Inflammatory macrophage treated with lipopolysaccharide for 4 hours (primary cell): ENCODE results near the gene KTN1.
A peak's percentile ranks its signal among the peaks of the same experiment; 100 is the strongest.

Source experiments
- DNase-seq: peaks from one replicate; pipeline ENCODE4 v3.0.0-alpha.2; 2020

The KTN1 gene

DNA sequence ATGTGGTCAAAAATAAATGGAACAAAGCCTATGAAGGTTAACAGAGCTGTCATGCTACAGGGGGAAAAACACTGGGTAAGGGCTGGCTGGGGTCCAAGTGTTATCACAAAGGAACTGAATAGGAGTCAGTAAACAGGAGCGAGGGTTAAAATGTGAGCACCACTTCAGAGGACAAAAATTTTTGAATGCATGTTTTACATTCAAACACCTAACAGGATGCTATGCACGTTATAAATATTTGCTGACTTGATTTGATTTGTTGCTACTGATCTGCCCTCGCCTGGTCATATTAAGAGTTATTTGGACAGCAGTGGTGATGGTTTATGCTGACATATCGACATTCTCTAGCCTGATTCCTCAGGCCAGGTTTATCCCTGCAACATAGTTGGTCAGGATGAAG is 7.4 kb upstream of the KTN1 start:
- no peak for DNase-seq

DNA sequence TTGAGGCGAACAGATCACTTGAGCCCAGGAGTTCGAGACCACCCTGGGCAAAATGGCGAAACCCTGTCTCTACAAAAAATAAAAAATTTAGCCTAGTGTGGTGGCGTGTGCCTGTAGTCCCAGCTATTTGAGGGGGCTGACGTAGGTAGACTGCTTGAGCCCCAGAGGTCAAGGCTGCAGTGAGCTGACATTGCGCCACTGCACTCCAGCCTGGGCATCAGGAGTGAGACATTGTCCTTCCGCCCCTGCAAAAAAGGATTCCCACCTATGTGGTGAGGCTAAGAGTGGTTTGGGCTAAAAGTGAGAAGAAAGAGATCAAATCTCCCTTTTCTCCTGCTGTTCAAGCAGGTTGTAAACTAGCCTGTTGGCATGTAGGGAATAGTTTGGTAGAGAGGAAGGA is 5.0 kb upstream of the KTN1 start:
- no peak for DNase-seq

DNA sequence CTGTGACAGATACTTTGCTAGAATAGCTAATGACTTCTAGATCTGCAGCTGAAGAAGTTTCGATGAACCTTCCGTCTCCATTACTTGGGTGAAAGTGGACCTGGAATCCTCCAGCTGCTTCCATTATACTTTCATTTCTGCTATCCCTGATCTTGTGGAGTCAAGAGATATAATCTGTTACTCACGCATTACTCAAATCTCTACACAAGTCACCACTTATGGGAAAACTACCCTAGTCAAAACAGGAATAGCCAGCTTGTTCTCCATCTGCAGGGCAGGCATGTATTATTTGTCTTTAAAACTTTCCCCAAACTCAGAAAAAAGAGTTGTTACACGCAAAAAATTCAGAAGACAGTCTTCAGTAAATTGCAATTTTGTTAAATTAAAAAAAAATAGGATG is 2.8 kb upstream of the KTN1 start:
- DNase-seq, result no peak

DNA sequence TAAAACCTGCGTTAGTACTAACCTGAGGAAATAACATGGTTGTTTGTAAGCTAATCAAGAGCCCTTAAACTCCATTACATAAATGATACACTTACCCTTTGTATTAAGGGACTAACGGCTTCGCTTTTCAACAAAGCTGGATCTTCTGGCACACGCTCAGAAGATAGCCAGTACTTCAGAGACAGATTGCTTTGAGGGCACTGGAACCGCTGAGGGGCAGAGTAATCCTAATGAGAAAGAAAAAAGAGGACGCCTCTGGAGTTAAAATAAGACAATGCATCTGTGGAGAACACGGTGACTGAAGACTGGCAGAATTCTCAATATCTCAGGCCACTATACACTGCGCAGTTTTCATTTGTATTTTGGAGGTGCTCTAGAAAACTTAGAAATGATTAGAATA is 1.5 kb upstream of the KTN1 start:
- no peak for DNase-seq

DNA sequence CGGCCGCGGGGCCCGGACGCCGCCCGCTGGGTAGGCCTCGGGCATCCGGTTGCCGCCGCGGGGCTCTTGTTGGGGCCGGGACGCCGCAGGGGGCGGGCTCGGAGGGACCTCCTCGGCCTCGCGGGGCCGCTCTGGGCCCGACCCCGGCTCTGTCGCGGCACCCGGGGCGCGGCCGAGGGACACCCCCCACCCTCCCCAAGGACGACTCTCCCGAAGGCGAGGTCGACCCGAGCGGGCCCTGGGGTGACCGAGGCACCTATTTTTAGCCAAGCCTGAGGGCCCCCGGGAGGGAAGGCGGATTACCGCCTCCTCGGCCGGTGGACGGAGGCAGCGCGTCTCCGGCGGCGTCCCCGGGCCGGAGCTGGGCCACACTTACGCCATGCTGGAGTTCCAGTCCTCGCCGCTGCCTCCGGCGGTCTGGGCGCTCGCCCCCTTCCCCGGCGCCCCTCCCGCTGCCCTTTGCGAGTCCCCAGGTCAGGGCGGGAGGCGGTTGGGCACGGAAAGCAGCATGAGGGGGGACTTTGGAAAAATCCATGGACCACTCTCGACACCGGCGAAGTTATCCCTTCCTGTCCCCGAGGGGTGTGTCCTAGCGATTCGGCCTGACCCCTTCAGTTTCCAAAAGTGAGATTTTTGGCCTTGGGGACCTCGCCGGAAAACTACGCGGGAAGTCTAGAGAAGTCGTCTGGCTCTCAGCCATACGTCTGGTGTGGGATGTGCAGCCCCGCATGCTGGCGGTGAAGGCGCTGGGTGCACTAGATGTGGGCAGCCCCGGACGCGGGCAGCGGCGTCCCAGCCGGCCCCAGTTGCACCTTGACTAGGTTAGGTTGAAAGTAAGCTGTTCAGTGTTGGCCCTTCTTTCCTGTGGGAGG is 699 bp downstream of the KTN1 start:
- DNase-seq, result peak; percentile 42

DNA sequence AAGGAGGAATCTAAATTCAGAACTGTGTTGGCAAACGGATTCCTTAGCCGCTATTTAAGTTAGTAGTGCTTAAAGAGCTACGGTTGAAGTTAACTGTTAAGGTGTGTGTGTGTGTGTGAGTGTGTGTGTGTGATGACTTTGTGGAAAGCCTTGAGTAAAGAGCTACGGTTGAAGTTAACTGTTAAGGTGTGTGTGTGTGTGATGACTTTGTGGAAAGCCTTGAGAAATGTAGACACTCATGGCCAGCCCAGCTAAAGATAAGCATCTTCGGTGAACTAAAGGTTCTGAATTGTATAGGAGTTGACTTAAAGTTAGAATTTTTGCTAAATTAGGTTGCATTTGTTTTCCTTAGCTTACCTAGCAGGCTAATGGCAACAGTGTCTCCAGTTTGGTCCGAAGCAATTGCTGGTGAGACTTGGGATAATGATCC is 1.4 kb downstream of the KTN1 start:
- no peak for DNase-seq

DNA sequence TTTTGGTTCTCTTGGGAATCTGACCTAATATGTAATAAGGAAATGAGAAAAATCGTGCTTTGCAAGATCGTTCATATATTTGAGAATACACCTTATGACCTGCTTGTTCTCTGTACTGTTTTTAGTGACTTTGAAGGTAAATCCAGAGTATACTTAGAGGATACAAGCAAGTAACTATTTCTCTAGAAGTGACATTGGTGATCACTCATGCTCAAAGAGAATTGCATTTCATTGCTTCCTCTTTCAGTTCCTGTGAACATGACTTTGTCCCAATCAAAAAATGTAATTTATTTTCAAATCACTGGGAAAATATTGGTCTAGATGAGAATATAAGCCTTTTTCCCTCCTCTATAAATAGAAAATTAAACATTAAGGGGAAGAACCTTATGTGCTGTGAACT is 2.7 kb downstream of the KTN1 start:
- peak; percentile 65 for DNase-seq

DNA sequence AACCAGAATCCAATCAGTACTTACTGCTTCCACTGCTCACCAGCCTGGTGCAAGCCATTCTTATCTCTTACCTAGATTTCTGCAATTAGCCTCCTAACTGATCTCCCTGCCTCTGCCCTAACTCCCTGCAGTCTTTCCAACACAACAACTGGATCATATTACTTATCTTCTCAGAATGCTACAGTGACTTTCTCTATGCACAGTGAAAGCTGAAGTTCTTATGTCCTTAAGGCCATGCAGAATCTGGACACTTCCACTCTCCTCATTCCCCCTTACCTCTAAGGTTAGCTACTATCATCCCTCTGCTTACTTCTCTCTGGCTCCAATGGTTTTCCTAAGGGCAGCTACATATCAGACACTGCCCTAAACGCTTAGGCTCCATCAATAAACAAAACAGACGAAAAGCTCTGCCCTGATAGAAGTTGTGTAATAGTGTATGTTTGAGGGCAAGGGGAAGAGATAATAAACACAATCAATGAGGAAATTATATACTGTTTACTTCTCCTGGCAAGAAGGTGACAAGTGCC is 4.0 kb downstream of the KTN1 start:
- DNase-seq, result no peak

DNA sequence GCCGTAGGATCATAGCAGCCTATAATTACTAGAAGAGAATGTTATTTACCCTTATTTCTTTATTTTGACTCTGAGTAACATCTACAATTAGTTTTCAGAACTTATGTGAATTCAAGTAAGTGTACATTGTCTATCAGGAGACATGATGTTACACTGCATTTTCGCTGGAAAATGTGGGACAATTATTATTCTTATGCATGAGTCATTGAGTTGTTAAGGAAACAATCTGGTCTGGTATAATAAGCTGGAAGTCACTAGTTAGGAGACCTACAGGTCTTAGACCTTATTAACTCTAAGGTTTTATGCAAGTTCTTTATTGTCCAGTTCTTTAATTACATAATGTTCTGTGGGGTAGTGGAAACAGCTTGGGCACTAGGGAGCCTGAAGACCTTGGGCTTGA is 5.8 kb downstream of the KTN1 start:
- DNase-seq, result no peak

DNA sequence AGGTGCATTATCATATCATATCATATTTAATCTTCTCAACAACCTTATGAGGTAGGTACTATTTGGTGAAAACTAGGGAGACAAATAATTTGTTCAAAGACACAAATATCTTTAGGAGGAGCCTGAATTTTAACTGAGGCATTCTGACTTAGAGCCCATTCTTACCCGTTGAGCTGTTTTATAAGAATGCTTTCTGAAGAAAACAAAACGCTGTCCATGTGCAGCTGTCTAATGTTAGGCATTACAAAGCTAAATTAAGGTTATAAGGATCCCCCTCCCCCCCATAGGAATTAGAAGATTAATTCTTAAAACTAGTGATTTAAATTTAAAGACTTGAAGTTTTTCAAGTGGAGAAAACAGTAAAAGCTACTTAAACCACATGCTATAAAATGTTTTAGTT is 6.4 kb downstream of the KTN1 start:
- DNase-seq, result no peak

DNA sequence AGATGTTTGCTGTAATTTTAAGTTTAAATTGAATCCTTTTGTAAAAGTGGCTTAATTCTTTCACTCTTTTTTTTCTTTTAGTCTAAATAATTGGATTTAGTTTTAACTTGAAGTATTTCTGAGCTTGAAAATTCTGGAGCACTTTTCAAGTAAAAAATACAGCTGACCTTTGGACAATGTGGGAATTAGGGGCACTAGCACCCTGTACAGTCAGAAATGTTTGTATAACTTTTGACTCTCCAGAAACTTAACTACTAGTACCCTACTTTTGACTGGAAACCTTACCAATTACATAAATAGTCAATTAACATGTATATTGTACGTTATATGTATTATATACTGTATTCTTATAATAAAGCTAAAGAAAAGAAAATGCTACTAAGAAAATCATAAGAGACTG is 7.8 kb downstream of the KTN1 start:
- no peak for DNase-seq

DNA sequence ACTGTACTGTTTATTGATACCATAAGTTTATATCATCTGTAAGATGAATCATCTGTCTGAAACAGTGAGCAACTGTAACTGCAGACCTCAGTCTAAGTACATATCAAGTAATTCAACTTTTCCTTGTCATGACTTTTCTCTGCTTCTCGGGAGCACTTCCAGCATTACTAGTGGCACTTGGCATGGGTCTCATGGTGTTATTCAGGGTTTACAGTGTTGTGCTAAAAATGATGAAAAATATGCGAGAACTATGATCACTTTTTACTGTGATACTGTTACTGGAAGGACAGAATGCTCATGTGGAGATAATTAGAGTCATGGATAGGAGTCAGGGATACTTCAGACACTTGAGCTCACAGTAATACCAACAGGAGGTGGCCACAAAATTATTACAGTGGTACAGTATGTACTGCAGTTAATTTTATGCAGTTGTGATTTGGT is 8.3 kb downstream of the KTN1 start:
- DNase-seq, result no peak

DNA sequence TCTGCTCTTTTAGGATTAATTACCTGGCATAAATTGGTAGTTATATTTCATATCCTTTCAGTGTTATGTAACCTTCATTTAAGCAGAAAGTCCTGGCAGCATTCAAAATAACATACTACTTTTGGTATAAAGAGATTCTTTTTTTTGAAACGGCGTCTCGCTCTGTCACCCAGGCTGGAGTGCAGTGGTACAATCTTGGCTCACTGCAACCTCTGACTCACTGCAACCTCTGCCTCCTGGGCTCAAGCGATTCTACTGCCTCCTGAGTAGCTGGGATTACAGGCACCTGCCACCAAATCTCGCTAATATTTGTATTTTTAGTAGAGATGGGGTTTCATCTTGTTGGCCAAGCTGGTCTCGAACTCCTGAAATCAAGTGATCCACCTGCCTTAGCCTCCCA is 9.2 kb downstream of the KTN1 start:
- no peak for DNase-seq

DNA sequence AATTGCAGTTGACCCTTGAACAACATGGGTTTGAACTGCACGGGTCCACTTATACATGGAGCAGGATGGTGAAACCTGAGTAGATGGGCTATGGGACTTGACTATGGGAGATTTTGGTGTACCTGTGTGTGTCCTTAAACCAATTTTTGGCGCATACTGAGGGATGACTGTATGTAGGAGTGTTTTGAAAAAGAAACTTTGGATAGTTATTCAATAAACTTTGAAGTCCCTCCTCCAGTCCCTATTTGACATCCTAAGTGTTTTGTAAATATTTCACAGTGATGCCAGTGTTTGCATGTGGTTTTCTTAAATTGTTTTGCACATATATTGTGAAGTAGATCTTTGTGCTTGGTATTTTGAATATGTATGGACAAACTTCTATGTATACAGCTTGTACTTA is 12.4 kb downstream of the KTN1 start:
- DNase-seq, result no peak

DNA sequence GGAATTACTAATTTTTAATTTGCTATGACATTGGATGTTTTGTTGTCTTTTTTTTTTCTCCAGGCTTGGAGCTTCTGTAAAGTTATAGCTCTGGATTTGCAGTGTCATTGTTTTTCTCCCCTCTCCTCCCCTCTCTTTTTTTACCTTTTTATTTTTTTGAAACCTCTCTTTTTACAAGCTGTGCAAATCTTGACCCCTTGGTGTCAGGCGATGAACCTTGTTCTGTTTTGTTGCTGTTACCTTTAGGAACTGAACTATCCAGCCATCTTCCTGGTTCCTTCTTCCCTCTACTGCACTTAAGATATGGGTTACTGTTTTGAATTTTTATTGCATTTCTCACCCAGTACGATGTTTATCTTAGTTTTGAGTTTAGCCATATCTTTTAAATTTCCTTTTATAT is 13.7 kb downstream of the KTN1 start:
- no peak for DNase-seq

DNA sequence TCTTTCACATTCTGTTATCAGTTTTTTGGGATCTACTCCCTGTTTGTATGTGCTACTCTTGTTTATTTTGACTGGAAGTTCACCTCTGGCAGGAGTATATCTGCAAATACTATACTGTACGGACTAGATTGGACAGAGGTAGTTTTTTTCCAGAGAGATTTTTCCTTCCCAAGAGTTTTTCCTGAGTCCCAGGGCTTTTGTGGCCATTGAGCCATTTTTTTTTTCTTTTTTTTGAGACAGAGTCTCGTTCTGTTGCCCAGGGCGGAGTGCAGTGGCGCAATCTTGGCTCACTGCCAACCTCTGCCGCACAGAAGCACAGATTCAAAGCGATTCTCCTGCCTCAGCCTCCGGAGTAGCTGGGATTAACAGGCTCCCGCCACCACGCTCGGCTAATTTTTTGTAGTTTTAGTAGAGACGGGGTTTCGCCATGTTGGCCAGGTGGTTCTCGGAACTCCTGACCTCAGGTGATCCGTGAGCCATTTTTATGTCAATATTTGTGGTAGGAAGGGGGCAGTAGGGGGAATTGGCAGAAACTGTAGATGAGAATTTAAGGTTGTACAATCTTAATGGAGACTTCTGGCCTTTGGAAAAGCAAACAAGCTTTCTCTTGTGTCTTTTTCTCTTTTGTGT is 19.4 kb downstream of the KTN1 start:
- peak; percentile 15 for DNase-seq

DNA sequence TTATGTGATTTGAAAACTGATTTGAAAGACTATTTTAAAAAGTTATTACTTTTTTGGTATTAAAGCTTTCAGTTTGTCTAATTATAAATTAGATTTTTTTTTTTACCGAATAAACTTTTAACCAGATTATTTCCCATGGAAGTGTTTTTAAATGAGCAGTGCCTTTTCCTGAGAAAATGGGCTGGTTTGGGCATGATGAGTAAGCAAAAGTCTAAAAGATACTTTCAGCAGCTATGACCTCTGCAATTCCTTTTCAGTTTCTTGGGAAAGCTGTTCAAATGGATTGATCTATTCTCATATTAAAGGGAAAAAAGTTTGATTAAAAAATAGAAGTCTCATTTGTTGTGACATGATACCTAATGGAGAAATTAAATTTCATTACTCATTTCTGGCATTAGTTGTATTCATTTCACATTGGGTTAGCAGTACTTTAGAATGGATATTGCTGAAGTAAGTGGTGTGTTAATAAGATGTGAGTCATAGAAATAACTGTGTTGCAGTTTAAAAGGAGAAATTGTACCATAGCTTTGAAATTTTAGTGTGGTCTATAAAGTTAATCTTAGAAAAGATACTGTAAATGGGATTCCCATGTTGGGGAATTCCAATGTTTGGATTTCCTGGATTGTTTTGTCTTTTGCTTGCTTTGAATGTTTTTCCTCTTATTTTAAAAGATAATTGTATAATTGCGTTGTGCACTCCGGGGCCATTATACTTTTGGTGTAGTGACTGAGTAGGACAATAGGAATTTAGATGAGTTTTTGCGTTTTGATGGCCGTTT is 21.0 kb downstream of the KTN1 start:
- peak; percentile 63 for DNase-seq

DNA sequence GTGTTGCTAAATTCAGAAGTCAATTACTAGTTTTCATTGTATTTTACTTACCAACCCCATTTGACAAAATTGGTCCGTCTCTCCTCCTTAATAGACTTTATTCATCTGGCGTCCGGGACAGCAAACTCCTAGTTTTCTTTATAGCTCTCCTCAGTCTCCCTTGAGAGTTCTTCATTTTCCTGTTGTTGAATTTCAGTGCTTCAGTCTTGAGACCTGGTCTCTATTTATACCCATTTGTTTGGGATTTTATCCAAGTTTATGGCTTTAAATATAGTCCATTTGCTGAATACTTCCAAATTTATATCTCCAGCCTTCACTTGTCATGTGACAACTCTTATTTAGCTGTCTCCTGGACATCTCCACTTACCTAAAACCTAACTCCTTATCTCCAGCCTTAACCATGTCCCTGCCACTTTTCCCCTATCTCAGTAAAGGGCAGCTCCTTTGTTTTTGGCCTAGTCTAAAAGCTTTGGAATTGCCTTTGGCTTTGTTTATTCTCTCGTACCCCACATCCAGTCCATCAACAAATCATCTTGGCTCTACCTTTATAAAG is 23.5 kb downstream of the KTN1 start:
- DNase-seq, result no peak

DNA sequence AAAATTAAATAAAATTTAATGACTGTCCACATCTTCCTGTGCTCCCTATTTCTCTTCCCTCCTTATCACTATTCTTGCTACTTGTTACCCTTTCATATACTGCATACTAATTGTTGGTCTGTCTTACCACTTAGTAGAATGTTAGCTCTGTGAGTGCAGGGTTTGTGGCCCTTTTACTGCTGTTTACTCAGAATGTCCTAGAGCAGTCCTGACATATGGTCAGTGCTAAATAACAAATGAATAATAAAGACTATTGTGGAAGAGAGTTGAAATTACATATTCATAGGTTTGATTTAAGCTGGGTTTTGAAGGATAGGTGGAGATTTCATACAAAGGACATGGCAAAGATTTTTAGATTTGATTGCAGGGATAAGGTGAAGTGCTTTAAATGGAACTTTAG is 24.5 kb downstream of the KTN1 start:
- DNase-seq, result no peak

DNA sequence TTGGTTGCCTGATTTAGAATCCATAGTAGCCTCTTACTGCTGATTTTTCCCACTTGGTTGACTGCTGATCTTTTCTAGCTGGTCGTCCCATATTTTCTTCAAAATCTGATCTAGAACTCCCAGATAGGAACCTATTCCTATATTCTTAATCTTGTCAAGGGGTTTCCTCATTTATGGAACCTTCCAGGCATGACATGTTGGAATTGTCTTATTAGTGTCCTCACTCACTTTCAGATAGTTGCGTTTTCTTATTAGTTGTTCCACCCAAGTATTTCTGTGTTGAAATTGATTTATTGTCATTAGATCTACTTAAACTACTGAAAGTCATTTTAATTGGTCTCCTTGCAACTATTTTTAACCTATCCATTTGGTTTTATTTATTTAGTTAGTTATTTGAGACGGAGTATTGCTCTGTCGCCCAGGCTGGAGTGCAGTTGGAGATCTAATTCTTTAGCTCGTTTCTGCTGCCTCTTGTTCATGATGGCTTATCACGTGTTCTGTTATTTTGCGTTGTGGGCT is 25.0 kb downstream of the KTN1 start:
- no peak for DNase-seq

DNA sequence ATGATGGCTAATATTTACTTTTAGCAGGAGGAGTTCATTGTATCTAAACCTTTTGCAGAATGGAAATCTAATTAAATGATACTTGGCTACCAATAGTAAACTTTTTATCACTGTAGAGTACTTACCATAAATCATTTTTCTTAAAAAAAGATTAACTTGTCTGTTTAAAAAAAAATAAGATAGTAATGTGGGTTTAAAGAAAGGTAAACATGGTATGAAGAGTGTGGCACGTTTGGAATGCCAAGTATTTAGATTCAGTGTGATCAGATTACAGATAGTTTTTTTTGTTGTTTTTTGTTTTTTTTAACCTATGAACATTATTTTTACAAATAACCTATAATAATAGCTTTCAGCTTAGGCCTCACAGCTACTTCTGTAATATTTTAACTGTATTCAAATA is 25.8 kb downstream of the KTN1 start:
- DNase-seq, result no peak

DNA sequence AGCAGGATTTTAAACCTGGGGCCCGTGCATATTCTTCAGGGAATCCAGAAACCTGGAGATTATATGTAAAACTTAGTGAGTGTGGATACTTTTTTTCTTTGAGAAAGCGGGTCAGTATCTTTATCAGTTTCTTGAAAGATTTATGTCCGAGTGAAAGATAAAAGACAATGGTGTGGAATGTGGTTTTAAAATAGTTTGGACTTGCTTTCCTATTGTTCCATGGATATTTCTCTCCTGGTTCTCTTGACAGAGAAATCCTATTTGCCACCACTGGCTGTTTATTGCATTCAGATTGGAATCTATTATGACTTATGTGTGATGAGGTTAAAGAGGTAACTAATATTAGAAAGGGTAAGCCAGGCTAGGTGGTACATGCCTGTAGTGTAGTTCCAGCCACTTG is 27.4 kb downstream of the KTN1 start:
- DNase-seq, result no peak

DNA sequence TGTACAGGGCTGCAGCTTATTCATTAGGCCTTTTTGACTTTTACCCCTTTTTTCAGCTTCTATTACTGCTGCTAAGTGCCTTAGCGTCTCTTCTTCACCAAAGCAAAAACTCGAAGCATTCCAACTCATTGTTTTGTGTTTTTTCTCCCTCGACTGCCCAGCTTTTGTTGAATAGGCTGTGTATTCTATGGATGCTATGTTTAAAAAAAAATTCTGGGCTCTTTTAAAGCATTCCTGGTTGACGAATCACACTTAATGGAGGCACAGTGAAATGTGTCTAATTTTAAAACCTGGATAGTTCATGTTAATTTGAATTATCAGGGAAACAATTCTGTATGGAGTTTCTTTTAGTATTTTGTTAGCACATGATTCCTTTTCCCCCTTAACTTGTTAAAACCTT is 29.7 kb downstream of the KTN1 start:
- DNase-seq, result no peak
